BE2C (cell line): ENCODE measurements around the gene ITGB6.

ENCODE experiments used
- DNase-seq: peaks from one replicate; pipeline ENCODE4 v3.0.0-alpha.2; 2020
- H3K27me3 ChIP-seq: fragments of 250-450 bp; sonication (Bioruptor Pico); 2 replicates; pipeline ENCODE4 v1.5.1; 2020; ENCODE audit warnings: mild to moderate bottlenecking
- H3K36me3 ChIP-seq: fragments of 250-450 bp; sonication (Bioruptor Pico); 2 replicates; pipeline ENCODE4 v1.5.1; 2020; ENCODE audit warnings: mild to moderate bottlenecking
- H3K4me1 ChIP-seq: fragments of 250-450 bp; sonication (Bioruptor Pico); 2 replicates; pipeline ENCODE4 v1.5.1; 2020
- H3K4me3 ChIP-seq: 2 replicates; pipeline ENCODE4 v1.5.1; 2011; ENCODE audit warnings: low read depth, low read length
- H3K9me3 ChIP-seq: fragments of 250-450 bp; sonication (Bioruptor Pico); 2 replicates; pipeline ENCODE4 v1.5.1; 2020
- CTCF ChIP-seq: IDR thresholded peaks from 2 replicates; pipeline ENCODE4 v1.5.1; 2012; ENCODE audit warnings: mild to moderate bottlenecking, low read depth, low read length

The ITGB6 gene

GRCh38 chr2:160085662-160086061 is 114.4 kb downstream of the ITGB6 start:
- no peaks in the 10 kb centered on the region for H3K27me3 ChIP-seq
- DNase-seq = no peak
- no peaks in the 10 kb centered on the region for H3K9me3 ChIP-seq
- H3K4me3 ChIP-seq = no peak overlapping the region
- TF ChIP-seq CTCF = peak; percentile 39
- no peaks in the 10 kb centered on the region for H3K36me3 ChIP-seq
- H3K4me1 ChIP-seq = no peaks in the 10 kb centered on the region

GRCh38 chr2:160077912-160078810 is 121.9 kb downstream of the ITGB6 start:
- no peak for TF ChIP-seq CTCF
- Histone ChIP-seq H3K27me3 (no peaks in the 10 kb centered on the region), H3K36me3 (no peaks in the 10 kb centered on the region), H3K4me1 (no peaks in the 10 kb centered on the region), H3K9me3 (no peaks in the 10 kb centered on the region), H3K4me3 (no peak overlapping the region)
- DNase-seq = no peak

GRCh38 chr2:160076914-160077313 is 123.2 kb downstream of the ITGB6 start:
- Histone ChIP-seq H3K4me3 (no peak overlapping the region), H3K9me3 (no peaks in the 10 kb centered on the region), H3K36me3 (no peaks in the 10 kb centered on the region), H3K27me3 (no peaks in the 10 kb centered on the region), H3K4me1 (no peaks in the 10 kb centered on the region)
- TF ChIP-seq CTCF = no peak
- no peak for DNase-seq

- no peak for TF ChIP-seq CTCF
Measured at GRCh38 chr2:160076241-160076640, 123.8 kb downstream of the ITGB6 start.

GRCh38 chr2:160075171-160075570 is 124.9 kb downstream of the ITGB6 start:
- DNase-seq = no peak
- Histone ChIP-seq H3K27me3 (no peaks in the 10 kb centered on the region), H3K4me3 (no peak overlapping the region)

More at GRCh38 chr2:160076241-160076640, 123.8 kb downstream of the ITGB6 start:
- no peak overlapping the region for H3K4me3 ChIP-seq
- DNase-seq = no peak
- H3K9me3 ChIP-seq = no peaks in the 10 kb centered on the region
- H3K4me1 ChIP-seq = no peaks in the 10 kb centered on the region
- no peaks in the 10 kb centered on the region for H3K36me3 ChIP-seq
- H3K27me3 ChIP-seq = no peaks in the 10 kb centered on the region

More at GRCh38 chr2:160075171-160075570, 124.9 kb downstream of the ITGB6 start:
- no peaks in the 10 kb centered on the region for H3K36me3 ChIP-seq
- H3K9me3 ChIP-seq = no peaks in the 10 kb centered on the region
- no peaks in the 10 kb centered on the region for H3K4me1 ChIP-seq
- TF ChIP-seq CTCF = no peak
